Osteocyte (in vitro differentiated cells): ENCODE results near the gene AXIN2. TPM values are rescaled to one million over a fixed set of nuclear protein-coding genes. Genes with fewer than 3 reads are reported as not detected.

Experiments used
- DNase-seq: peaks from one replicate; pipeline ENCODE4 v3.0.0; 2021; ENCODE audit warnings: mixed read lengths; ENCODE audit not compliant: unreplicated experiment; ENCODE audit errors: extremely low spot score
- H3K27ac Mint-ChIP-seq: one replicate; pipeline ENCODE4 v1.8.0; 2021; ENCODE audit warnings: mild to moderate bottlenecking, mixed read lengths; ENCODE audit not compliant: unreplicated experiment
- H3K27me3 Mint-ChIP-seq: one replicate; pipeline ENCODE4 v1.8.0; 2021; ENCODE audit warnings: mixed read lengths; ENCODE audit not compliant: unreplicated experiment
- H3K36me3 Mint-ChIP-seq: one replicate; pipeline ENCODE4 v1.8.0; 2021; ENCODE audit warnings: mixed read lengths; ENCODE audit not compliant: unreplicated experiment
- H3K4me1 Mint-ChIP-seq: one replicate; pipeline ENCODE4 v1.8.0; 2021; ENCODE audit warnings: mixed read lengths; ENCODE audit not compliant: unreplicated experiment
- H3K4me3 Mint-ChIP-seq: one replicate; pipeline ENCODE4 v1.8.0; 2021; ENCODE audit warnings: mild to moderate bottlenecking, moderate library complexity, mixed read lengths; ENCODE audit not compliant: unreplicated experiment
- H3K9me3 Mint-ChIP-seq: one replicate; pipeline ENCODE4 v1.8.0; 2021; ENCODE audit warnings: mixed read lengths; ENCODE audit not compliant: unreplicated experiment
- total RNA-seq: library from RNA; stranded (reverse); gene quantifications from 2 replicates; pipeline ENCODE4 v1.2.1, GENCODE V29; 2021
- TF ChIP-seq, protein P1 (sequence below): fragments of 200-600 bp; sonication (generic); IDR thresholded peaks from 2 replicates; pipeline ENCODE4 v1.5.0; 2021; ENCODE audit warnings: antibody characterized with exemption, mild to moderate bottlenecking, moderate library complexity

Gene AXIN2
- total RNA-seq, 1 donor from 2014 or later = 16.6 TPM

DNA sequence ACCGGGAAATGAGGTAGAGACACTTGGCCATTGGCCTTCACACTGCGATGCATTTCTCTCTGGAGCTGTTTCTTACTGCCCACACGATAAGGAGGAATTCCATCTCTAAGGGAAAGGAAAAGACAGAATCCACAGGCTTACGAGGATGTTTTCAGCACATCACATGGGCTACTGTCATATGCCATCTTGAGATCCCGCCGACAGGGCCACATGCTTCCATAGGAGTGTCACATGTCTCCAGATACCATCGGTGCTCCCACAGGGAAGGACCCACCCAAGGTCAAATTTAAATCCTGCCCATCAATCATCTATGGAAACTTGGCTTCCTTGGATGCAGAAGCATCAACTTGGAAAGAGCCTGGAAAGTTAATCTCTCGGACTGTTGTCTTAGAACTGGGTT is 20.0 kb downstream of the AXIN2 start:
- no peak for DNase-seq
- Mint-ChIP-seq H3K4me3 (no peak overlapping the region), H3K4me1 (peaks cover 13% of the 10 kb centered on the region), H3K9me3 (no peaks in the 10 kb centered on the region), H3K27ac (no peak overlapping the region), H3K36me3 (peaks cover 39% of the 10 kb centered on the region), H3K27me3 (no peaks in the 10 kb centered on the region)
- TF ChIP-seq, protein P1, sequence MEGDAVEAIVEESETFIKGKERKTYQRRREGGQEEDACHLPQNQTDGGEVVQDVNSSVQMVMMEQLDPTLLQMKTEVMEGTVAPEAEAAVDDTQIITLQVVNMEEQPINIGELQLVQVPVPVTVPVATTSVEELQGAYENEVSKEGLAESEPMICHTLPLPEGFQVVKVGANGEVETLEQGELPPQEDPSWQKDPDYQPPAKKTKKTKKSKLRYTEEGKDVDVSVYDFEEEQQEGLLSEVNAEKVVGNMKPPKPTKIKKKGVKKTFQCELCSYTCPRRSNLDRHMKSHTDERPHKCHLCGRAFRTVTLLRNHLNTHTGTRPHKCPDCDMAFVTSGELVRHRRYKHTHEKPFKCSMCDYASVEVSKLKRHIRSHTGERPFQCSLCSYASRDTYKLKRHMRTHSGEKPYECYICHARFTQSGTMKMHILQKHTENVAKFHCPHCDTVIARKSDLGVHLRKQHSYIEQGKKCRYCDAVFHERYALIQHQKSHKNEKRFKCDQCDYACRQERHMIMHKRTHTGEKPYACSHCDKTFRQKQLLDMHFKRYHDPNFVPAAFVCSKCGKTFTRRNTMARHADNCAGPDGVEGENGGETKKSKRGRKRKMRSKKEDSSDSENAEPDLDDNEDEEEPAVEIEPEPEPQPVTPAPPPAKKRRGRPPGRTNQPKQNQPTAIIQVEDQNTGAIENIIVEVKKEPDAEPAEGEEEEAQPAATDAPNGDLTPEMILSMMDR = no peak

DNA sequence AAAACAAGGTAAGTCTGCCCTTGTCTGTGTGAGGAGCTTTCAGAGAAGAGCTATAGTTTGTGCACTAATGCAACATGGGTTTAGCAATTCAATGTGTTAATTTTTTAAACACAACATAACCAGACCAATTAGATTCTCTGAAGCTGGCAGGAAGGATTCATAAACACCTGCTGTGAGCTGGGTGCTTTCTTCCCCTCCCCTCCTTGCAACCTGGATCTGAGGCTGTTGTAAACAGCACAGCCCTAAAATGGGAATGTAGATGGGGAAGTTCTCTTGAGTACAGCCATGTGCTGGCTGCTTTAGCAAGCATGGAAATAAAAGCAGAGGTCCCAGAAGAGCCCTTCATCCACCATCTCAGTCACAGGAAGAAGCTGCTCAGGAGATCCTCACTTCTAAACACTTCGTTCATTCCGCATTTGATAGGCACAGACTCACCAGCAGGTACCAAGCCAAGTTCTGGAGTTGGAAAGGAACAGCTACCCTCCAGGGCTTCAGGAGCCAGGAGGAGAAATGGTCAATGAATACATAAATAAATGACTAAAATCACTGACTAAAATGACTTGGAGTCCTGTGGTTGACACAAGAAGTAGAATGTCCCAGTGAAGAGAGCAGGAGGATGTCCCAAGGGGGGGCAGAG is 21.7 kb downstream of the AXIN2 start:
- TF ChIP-seq, protein P1 = no peak
- Mint-ChIP-seq H3K27me3 (no peaks in the 10 kb centered on the region), H3K36me3 (peaks cover 44% of the 10 kb centered on the region), H3K4me3 (no peak overlapping the region), H3K9me3 (no peaks in the 10 kb centered on the region), H3K27ac (no peak overlapping the region), H3K4me1 (peaks cover 13% of the 10 kb centered on the region)
- DNase-seq = no peak

DNA sequence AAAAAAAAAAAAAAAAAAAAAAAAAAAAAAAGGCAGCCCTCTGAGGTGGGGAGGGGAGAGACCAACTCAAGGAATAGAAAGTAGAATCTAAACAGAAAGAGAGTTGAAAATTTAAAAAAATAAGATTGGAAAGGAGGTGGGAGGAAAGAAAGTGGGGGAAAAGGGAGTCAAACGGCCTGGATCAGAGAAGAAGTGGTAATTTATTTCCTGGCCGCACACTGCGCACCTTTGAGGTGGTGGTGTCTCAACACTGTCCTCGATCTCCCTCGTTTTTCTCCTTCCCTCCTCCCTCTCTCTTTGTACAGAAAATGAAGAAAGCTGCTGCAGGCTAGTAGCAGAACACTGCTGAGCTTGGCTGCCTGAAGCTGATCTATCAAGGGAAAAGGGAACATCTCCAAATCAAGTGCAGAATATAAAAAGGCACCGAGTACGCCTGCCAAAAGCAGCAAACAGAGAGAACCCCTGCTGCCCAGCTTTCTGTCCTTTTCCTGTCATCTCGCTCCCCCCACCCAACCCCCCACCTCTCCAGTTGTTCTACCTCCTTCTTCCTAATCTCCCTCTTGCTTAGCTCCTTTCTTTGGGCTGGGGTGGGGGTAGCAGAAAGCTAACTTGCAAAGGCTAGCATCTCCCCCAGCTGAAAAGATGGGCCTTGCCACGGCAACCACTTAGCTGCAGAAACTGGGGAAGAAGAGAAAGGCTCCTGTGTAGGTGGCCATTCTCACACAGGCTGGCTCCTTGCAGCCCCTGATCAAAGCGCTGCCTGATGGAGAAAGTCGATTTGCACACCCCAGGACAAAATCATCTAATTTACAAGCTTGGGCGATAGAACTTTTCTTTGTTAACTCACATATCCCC is 22.5 kb downstream of the AXIN2 start:
- H3K27ac Mint-ChIP-seq = peak overlapping the region; percentile 20
- no peak for DNase-seq
- peaks cover 13% of the 10 kb centered on the region for H3K4me1 Mint-ChIP-seq
- no peak overlapping the region for H3K4me3 Mint-ChIP-seq
- TF ChIP-seq, protein P1 = no peak
- H3K27me3 Mint-ChIP-seq = no peaks in the 10 kb centered on the region
- peaks cover 44% of the 10 kb centered on the region for H3K36me3 Mint-ChIP-seq
- H3K9me3 Mint-ChIP-seq = no peaks in the 10 kb centered on the region

DNA sequence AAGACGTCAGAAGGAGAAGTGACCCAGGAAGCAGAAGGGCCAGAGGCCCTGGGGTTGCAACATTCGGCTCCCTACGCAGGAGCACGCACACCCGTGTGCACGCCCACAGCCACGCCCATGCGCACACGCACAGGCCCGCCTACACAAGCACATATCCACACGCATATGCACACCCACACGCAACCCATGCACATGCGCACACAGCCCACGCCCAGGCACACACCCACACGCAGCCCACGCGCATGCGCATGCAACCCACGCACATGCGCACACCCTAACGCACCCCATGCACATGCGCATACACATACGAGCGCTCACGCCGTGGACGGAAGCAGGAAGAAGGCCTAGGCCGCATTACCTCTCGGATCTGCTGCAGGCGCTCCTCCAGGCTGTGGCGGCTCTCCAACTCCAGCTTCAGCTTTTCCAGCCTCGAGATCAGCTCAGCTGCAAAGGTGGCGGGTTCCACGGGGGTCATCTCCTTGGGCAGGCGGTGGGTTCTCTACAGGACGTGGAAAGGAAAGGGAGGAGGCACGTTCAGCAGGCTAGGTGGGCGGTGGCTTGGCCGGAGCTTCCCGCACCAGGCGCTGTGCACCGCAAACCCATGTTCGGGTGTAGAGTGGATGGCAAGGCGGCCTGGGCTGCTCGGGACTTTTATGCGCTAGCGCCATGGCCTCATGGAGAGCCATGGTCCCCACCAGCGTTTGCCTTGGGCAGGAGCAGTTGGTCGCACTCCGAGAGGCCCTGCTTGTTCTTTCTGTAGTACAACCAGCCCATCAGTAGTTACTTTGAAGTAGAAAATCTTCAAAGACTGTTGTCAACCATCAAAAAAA is 23.4 kb downstream of the AXIN2 start:
- no peaks in the 10 kb centered on the region for H3K9me3 Mint-ChIP-seq
- H3K4me1 Mint-ChIP-seq = peaks cover 13% of the 10 kb centered on the region
- H3K4me3 Mint-ChIP-seq = no peak overlapping the region
- TF ChIP-seq, protein P1 = no peak
- H3K27me3 Mint-ChIP-seq = no peaks in the 10 kb centered on the region
- DNase-seq = no peak
- no peak overlapping the region for H3K27ac Mint-ChIP-seq
- peaks cover 49% of the 10 kb centered on the region for H3K36me3 Mint-ChIP-seq
